Measurements from ENCODE around the gene AKT1.
"Not testable (repeated sequence)": the region's sequence is repeated elsewhere in the genome, so short reads cannot be mapped to it uniquely, and the experiment has no call there.

The AKT1 gene

DNA sequence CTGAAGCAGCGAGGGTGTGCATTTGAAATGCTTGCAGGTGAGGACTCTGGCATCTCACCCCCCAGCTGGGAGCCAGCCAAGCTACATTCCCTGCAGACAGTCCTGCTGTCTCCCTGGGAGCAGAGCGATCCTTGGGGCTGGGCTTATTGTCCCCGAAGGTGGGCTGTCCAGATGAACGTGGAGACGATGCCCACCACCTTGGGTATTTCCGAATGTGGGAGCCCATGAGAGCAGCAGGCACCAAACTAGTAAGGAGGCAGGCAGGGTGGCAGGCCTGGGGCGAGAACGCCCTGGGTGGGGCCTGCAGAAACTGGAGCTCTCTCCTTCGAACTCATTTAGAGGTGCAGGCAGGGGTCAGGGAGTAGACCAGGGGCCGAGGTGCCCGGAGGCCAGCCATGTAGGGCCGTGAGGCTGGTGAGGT, 23.8 kb upstream of the AKT1 start:
- in situ Hi-C loops (cut with MboI; ENCODE audit: low sequenced_read_pairs) = no loop called here

DNA sequence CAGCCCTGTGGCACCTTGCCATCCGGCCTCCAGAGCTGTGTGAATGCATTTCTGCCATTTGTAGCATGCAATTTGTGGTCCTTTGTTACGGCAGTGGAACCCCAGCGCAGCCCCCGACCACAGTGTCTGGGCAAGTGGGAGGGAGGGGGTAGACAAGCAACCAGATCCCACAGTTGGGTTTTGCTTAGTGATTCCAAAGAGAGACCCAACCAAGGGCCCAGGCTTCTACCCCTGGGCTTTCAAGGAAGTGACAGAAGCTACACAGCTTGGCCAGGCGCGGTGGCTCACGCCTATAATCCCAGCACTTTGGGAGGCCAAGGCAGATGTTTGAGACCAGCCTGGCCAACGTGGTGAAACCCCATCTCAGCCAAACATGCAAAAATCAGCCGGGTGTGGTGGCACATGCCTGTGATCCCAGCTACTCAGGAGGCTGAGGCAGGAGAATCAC, 23.2 kb upstream of the AKT1 start:
- in situ Hi-C loops (cut with MboI; ENCODE audit: low sequenced_read_pairs) = no loop called here

DNA sequence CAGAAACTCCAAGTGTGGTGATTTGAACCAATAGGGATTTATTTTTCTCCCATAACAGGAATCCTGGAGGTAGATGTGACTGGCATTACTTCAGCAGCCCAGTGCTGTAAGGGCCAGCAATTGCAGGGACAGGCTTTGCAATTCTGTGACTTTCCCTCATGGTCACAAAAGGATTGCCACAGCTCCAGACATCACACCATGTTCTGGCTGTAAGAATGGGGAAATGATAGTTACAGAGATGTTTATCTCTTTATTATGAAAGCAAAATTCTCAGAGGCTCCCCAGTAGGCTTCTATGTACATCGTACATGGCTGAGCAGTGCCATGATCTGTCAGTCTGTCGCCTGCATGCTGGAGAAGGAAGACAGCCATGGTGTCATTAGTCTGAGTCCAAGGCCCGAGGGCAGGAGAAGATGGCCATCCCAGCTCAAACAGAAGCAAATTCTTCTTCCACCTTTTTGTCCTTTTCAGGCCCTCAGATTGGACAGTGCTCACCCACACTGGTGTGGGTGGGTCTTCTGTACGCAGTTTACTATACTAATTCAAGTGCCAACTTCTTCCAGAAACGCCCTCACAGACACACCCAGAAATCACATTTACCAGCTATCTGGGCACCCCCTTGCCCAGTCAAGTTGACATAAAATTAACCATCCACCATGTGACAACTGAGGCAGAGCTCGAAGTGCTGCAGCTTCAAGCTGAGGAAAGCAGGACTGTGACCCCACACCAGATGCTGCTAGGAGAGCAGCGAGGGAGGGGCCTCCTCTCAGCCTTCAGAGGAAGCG, 22.6 kb upstream of the AKT1 start:
- in situ Hi-C loops (cut with MboI; ENCODE audit: low sequenced_read_pairs) = no loop called here

DNA sequence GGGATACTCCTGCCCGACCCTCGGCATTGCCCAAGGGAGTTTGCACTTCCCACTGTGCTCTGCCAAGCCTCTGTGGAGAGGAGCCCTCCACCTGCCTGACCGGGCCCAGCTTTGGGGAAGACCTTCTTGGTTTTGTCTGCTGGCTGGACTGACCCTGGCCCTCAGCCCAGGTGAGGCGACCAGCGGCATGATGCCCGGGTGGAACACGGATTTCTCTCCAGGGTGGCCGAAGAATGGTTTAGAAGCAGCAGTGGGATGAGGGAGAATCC, 21.0 kb upstream of the AKT1 start:
- in situ Hi-C loops (cut with MboI; ENCODE audit: low sequenced_read_pairs) = no loop called here

- in situ Hi-C loops (cut with MboI; ENCODE audit: low sequenced_read_pairs) = not testable (repeated sequence)
Observed at GRCh38 chr14:104814701-104815100, 19.2 kb upstream of the AKT1 start.

- in situ Hi-C loops (cut with MboI; ENCODE audit: low sequenced_read_pairs) = no loop called here
Observed at GRCh38 chr14:104813286-104813685, 17.7 kb upstream of the AKT1 start.

DNA sequence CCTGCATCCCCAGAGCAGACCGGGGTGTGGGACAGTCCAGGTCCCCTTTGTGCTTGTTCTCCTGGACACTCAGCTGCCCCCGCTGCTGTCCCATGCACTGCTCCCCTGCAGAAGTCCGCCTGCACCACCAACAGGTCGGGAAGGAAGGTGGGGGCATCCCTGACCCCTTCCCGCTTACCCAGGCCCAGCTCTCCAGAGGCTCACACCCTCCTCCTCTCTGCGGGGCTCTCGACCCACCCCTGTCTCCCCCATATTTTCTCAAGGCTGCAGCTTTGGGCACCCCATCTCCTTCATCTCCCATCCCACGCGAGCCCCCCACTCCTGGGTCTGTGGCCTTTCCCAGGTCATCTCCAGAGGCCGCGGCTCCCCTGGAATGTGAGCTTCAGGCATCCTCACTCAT, 14.8 kb upstream of the AKT1 start:
- in situ Hi-C loops (cut with MboI; ENCODE audit: low sequenced_read_pairs) = no loop called here

- in situ Hi-C loops (cut with MboI; ENCODE audit: low sequenced_read_pairs) = no loop called here
Observed at GRCh38 chr14:104808456-104808855, 12.9 kb upstream of the AKT1 start.

- in situ Hi-C loops (cut with MboI; ENCODE audit: low sequenced_read_pairs) = no loop called here
Observed at GRCh38 chr14:104806625-104807465, 11.3 kb upstream of the AKT1 start.

DNA sequence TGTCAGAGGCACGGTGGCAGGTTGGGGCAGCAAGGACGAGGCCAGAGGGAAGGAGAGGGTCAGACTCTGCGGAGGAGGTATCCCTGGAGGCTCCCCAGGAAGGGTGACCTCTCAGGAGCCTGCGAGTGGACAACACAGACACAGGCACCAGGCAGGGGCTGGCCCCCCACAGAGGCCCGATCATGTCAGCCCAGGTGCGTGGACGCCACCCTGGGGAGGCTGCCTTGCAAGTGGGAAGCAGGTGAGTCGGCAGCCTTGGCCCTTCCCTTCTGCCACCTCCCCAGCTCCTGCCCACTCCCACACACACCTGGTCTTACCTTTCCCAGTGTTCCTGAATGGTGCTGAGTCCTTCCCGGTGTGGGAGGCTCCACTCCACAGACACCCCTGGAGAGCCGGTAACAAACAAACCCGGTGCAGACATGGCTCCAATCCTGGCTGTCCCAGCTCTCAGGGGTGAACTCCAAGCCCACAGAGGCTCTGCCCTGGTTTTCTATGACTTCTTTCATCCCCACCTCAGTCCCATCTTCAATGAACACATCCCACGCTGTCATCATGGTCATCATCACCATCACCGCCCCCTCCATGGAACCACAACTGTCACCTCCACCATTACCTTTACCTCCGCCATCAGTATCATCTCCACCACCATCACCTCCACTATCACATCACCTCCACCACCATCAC, 10.5 kb upstream of the AKT1 start:
- in situ Hi-C loops (cut with MboI; ENCODE audit: low sequenced_read_pairs) = no loop called here

GRCh38 chr14:104805326-104805678, 9.8 kb upstream of the AKT1 start:
- in situ Hi-C loops (cut with MboI; ENCODE audit: low sequenced_read_pairs) = no loop called here

- in situ Hi-C loops (cut with MboI; ENCODE audit: low sequenced_read_pairs) = no loop called here
Observed at GRCh38 chr14:104804481-104805325, 9.2 kb upstream of the AKT1 start.

DNA sequence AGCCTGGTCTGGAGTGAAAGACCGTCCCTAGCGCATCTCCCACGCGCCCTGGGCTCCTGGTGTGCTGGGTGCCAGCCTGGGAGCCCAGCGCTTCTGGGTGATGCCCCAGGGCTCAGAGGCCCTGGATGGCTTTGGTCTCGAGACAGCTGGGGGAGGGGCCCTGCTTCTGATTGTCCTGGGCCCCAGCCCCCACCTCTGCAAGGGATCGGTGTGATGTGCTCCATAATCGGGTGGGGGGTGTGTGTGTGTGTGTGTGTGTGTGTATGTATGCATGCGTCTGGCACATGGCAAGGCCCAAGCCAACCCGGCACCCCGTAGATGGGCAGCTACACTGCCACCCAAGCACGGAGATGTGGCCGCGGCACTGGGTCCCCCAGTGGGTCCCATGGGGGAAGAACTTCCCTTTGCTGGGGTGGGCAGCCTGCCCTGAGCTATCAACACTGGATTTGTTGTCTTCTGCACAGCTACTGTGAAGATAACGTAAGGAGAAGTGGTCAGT, 8.4 kb upstream of the AKT1 start:
- in situ Hi-C loops (cut with MboI; ENCODE audit: low sequenced_read_pairs) = no loop called here

DNA sequence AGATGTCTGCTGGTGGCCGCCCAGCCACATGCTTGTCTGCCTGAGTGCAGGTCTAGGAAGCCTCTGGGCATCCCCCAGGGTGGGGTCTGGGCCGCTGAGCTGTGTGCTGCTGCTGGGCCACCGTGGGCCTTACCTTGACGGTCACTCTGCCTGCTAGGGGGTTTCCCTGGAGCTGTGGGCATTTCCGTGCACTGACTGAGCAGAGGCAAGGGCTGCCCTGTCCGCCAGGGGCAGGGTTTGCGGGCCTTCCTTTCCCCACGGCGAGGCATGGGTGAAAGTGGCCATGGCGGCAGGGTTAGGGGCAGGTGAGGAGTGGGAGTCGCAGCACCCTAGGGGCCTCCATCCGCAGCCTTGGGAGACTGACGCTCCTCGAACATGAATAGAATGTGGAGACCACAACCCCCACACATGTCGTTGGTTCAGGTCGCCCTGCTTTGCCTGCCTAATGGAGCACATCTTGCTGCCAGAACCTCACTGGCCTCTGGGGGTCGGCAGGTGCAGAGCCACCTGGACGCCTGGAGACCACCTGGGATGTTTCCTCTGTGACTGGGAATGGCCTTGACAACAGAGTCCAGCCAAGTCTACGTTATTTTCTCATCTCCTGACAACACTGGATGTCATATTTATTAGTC, 7.8 kb upstream of the AKT1 start:
- in situ Hi-C loops (cut with MboI; ENCODE audit: low sequenced_read_pairs) = no loop called here

DNA sequence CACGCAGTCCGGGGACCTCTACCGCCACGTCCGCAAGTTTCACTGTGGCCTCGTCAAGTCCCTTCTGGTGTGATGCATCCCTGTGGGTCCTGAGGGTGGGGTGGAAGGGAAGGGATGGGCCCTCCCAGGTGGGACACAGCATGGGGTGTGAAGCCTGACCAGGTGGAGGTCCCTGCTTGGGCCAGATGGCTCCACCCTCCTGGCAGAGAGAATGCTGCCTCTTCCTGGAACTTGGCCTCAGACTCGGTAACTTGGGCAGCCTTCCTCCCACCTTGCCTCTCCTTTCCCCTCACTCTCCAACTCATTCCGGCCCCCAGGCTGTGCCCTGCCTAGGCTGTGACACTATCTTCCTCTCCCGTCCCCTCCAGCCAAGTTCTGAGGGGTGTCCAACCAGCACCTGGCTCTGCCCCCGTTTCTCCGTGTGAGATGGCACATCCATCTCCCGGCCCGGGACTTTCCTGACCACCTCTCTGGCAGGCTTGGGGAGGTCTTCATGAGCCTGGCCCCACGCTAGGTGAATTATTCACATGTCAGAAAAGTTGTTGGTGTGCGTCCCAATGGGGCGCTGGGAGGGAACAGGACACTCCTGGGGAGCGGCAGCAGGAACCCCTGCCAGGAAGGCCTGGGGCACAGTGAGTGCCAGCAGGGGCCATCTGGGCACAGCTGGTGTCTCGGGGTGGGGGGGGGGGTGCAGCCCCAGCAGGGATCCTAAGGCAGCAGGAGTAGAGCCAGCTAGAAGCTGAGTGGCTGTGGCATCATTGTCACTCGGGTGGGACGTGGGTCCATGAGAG, 7.0 kb upstream of the AKT1 start:
- in situ Hi-C loops (cut with MboI; ENCODE audit: low sequenced_read_pairs) = no loop called here

GRCh38 chr14:104801520-104802393, 6.2 kb upstream of the AKT1 start:
- in situ Hi-C loops (cut with MboI; ENCODE audit: low sequenced_read_pairs) = no loop called here

DNA sequence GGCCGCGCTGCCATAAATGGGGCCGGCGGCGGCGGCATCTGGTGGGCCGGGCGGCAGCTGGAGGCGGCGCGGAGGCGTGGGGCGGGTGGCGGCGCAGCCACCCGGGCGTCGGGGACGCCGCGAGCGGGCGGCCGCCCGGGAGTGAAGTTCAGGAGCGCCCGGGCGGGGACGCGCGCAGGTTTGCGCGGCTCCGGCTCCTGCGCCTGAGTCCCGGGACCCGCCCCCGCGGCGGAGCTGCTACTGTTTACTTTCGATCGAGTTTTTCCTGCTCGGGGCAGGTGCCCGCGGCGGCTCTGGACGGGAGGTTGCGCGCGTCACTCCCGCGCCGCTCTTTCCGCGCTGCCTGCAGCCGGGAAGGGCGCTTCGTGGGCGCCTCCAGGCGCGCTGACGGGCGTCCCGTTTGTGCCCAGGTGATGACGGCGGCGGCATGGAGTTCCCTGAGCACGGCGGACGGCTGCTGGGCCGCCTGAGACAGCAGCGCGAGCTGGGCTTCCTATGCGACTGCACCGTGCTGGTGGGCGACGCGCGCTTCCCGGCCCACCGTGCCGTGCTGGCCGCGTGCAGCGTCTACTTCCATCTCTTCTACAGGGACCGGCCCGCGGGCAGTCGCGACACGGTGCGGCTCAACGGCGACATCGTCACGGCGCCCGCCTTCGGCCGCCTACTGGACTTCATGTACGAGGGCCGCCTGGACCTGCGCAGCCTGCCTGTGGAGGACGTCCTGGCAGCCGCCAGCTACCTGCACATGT, 5.4 kb upstream of the AKT1 start, which contains the start of gene ZBTB42:
ZBTB42 (plus strand) TSS at position 331 of the 749 bp plus-strand sequence; CDS start at position 428, 97 bp downstream.
- in situ Hi-C loops (cut with MboI; ENCODE audit: low sequenced_read_pairs) = no loop called here

Data from hTERT RPE-1 (cell line).